Gastroesophageal sphincter (tissue), 3 donors: ENCODE results near the gene ZNF565.

Experiments
- CTCF ChIP-seq, 4 experiments: fragments of 200-600 bp in 2 of 4; fragments of 450-650 bp in 2 of 4; sonication (generic) in 1 of 4; IDR thresholded peaks; one replicate each; pipeline ENCODE4 v1.5.1; 2017 to 2019; ENCODE audit warnings: antibody characterized with exemption in 4 of 4, mild to moderate bottlenecking in 2 of 4, moderate library complexity in 2 of 4
- POLR2A ChIP-seq, 2 donors: fragments of 450-650 bp; IDR thresholded peaks; one replicate each; pipeline ENCODE4 v1.6.1; 2017; ENCODE audit warnings: antibody characterized with exemption in 2 of 2, mild to moderate bottlenecking in 2 of 2, moderate library complexity in 1 of 2

- TF ChIP-seq CTCF (IDR thresholded peaks at IDR 0.05) (no peak), POLR2A (IDR thresholded peaks at IDR 0.05) (no peak)
These were observed 75.4 kb downstream of the ZNF565 start for GRCh38 chr19:36139120-36139472.
